Measurements from ENCODE around the gene ELP4.

GRCh38 chr11:31542862-31543261 is 33.3 kb downstream of the ELP4 start:
- TF ChIP-seq EZH2phosphoT487 (IDR thresholded peaks at IDR 0.05; ENCODE audit: low read depth, severe bottlenecking, unreplicated experiment) (no peak), EZH2 (IDR thresholded peaks at IDR 0.05; ENCODE audit: borderline replicate concordance) (no peak)
- TF ChIP-seq, protein P1, sequence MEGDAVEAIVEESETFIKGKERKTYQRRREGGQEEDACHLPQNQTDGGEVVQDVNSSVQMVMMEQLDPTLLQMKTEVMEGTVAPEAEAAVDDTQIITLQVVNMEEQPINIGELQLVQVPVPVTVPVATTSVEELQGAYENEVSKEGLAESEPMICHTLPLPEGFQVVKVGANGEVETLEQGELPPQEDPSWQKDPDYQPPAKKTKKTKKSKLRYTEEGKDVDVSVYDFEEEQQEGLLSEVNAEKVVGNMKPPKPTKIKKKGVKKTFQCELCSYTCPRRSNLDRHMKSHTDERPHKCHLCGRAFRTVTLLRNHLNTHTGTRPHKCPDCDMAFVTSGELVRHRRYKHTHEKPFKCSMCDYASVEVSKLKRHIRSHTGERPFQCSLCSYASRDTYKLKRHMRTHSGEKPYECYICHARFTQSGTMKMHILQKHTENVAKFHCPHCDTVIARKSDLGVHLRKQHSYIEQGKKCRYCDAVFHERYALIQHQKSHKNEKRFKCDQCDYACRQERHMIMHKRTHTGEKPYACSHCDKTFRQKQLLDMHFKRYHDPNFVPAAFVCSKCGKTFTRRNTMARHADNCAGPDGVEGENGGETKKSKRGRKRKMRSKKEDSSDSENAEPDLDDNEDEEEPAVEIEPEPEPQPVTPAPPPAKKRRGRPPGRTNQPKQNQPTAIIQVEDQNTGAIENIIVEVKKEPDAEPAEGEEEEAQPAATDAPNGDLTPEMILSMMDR (IDR thresholded peaks at IDR 0.05; ENCODE audit: poor library complexity): no peak
